GM18868 (cell line): ENCODE measurements around the gene TEKT5.
"Not testable (repeated sequence)": the region's sequence is repeated elsewhere in the genome, so short reads cannot be mapped to it uniquely, and the experiment has no call there.

ENCODE experiments used
- ATAC-seq: cut with Tn5 transposase; IDR thresholded peaks from one replicate; pipeline ENCODE4 v1.9.1; 2021; ENCODE audit warnings: mild to moderate bottlenecking, moderate library complexity; ENCODE audit not compliant: unreplicated experiment

TEKT5 gene

GRCh38 chr16:10685709-10686108, 9.0 kb downstream of the TEKT5 start:
- ATAC-seq = no peak

- ATAC-seq = no peak
Measured at GRCh38 chr16:10684511-10685151, 10.1 kb downstream of the TEKT5 start.

- no peak for ATAC-seq
Measured at GRCh38 chr16:10683170-10683569, 11.6 kb downstream of the TEKT5 start.

GRCh38 chr16:10682604-10683003, 12.1 kb downstream of the TEKT5 start:
- no peak for ATAC-seq

- no peak for ATAC-seq
Measured at GRCh38 chr16:10681310-10682308, 13.1 kb downstream of the TEKT5 start.

GRCh38 chr16:10679921-10680320, 14.8 kb downstream of the TEKT5 start:
- no peak for ATAC-seq

- ATAC-seq = not testable (repeated sequence)
Measured at GRCh38 chr16:10679441-10679840, 15.3 kb downstream of the TEKT5 start.

- ATAC-seq = no peak
Measured at GRCh38 chr16:10678655-10679054, 16.1 kb downstream of the TEKT5 start.

GRCh38 chr16:10676284-10676683, 18.4 kb downstream of the TEKT5 start:
- ATAC-seq = no peak

- ATAC-seq = no peak
Measured at GRCh38 chr16:10675861-10676260, 18.9 kb downstream of the TEKT5 start.

- no peak for ATAC-seq
Measured at GRCh38 chr16:10675216-10675615, 19.5 kb downstream of the TEKT5 start.

GRCh38 chr16:10671729-10672128, 23.0 kb downstream of the TEKT5 start:
- no peak for ATAC-seq

- ATAC-seq = no peak
Measured at GRCh38 chr16:10669791-10670190, 24.9 kb downstream of the TEKT5 start.

- no peak for ATAC-seq
Measured at GRCh38 chr16:10668322-10669045, 26.2 kb downstream of the TEKT5 start.

GRCh38 chr16:10667239-10667638, 27.5 kb downstream of the TEKT5 start:
- no peak for ATAC-seq

- ATAC-seq = no peak
Measured at GRCh38 chr16:10666291-10666690, 28.4 kb downstream of the TEKT5 start.

GRCh38 chr16:10665166-10665565, 29.6 kb downstream of the TEKT5 start:
- ATAC-seq = no peak

GRCh38 chr16:10664720-10665126, 30.0 kb downstream of the TEKT5 start:
- ATAC-seq = peak; percentile 60

GRCh38 chr16:10663744-10664143, 31.0 kb downstream of the TEKT5 start:
- no peak for ATAC-seq

GRCh38 chr16:10663146-10663545, 31.6 kb downstream of the TEKT5 start:
- ATAC-seq = no peak

GRCh38 chr16:10662212-10662611, 32.5 kb downstream of the TEKT5 start:
- ATAC-seq = no peak
